HT1080 (cell line): ENCODE data around the gene C3orf18. TPM values are rescaled to one million over a fixed set of nuclear protein-coding genes. Genes with fewer than 3 reads are reported as not detected.
"Not testable (repeated sequence)": the region's sequence is repeated elsewhere in the genome, so short reads cannot be mapped to it uniquely, and the experiment has no call there.

ENCODE experiments used
- DNase-seq: peaks from one replicate; pipeline ENCODE4 v3.0.0-alpha.2; 2015; ENCODE audit warnings: low read depth
- total RNA-seq: library from RNA; depleted of rRNA; stranded (reverse); fragments of >200 nt; shearing (Covaris generic); gene quantifications from 2 replicates; pipeline ENCODE4 v1.2.3, GENCODE V29; 2014; rRNA removed

C3orf18 gene
- total RNA-seq, 1 experiment from 2014 or later: 2.5 TPM

- DNase-seq: no peak
Observed at GRCh38 chr3:50525191-50525910, 42.2 kb downstream of the C3orf18 start.

GRCh38 chr3:50524746-50525145, 42.8 kb downstream of the C3orf18 start:
- DNase-seq: no peak

GRCh38 chr3:50523279-50523811, 44.2 kb downstream of the C3orf18 start:
- DNase-seq: no peak

- no peak for DNase-seq
Observed at GRCh38 chr3:50521572-50521971, 46.0 kb downstream of the C3orf18 start.

- DNase-seq: no peak
Observed at GRCh38 chr3:50520849-50521248, 46.7 kb downstream of the C3orf18 start.

GRCh38 chr3:50519471-50520089, 48.0 kb downstream of the C3orf18 start:
- peak; percentile 46 for DNase-seq

- no peak for DNase-seq
Observed at GRCh38 chr3:50518436-50518835, 49.1 kb downstream of the C3orf18 start.

- no peak for DNase-seq
Observed at GRCh38 chr3:50517721-50518206, 49.8 kb downstream of the C3orf18 start.

- DNase-seq: no peak
Observed at GRCh38 chr3:50516440-50516871, 51.1 kb downstream of the C3orf18 start.

GRCh38 chr3:50515565-50516439, 51.7 kb downstream of the C3orf18 start:
- no peak for DNase-seq

GRCh38 chr3:50512908-50513307, 54.6 kb downstream of the C3orf18 start:
- DNase-seq: not testable (repeated sequence)

GRCh38 chr3:50512131-50512530, 55.4 kb downstream of the C3orf18 start:
- no peak for DNase-seq

GRCh38 chr3:50510325-50510724, 57.2 kb downstream of the C3orf18 start:
- DNase-seq: no peak

GRCh38 chr3:50509715-50510114, 57.8 kb downstream of the C3orf18 start:
- no peak for DNase-seq

- no peak for DNase-seq
Observed at GRCh38 chr3:50508821-50509220, 58.7 kb downstream of the C3orf18 start.

Other genes with a start within 250 kb of the C3orf18 start
- gene HYAL2, start 245.0 kb downstream of the C3orf18 start, total RNA-seq: 91.6 and 97.5 TPM in 2 replicates
- gene TUSC2, start 239.5 kb downstream of the C3orf18 start, total RNA-seq: 40.6 and 53.3 TPM in 2 replicates
- gene RASSF1, start 226.9 kb downstream of the C3orf18 start, total RNA-seq: 12.5 and 15.0 TPM in 2 replicates
- gene ZMYND10, start 222.0 kb downstream of the C3orf18 start, total RNA-seq: 1.4 and 2.8 TPM in 2 replicates
- 47.5 and 57.4 TPM in 2 replicates for gene NPRL2, start 217.0 kb downstream of the C3orf18 start, total RNA-seq
- gene CYB561D2, start 216.9 kb downstream of the C3orf18 start, total RNA-seq: 63.2 and 69.0 TPM in 2 replicates
- 75.7 and 90.1 TPM in 2 replicates for gene TMEM115, start 208.2 kb downstream of the C3orf18 start, total RNA-seq
- 0.56 TPM in 1 of 2 replicates, not detected in the other for gene CACNA2D2, start 64.1 kb downstream of the C3orf18 start, total RNA-seq
- gene HEMK1, start 1.8 kb upstream of the C3orf18 start, total RNA-seq: 14.0 and 14.9 TPM in 2 replicates
- 0.10 and 0.53 TPM in 2 replicates for gene CISH, start 44.0 kb upstream of the C3orf18 start, total RNA-seq
- 123 and 168 TPM in 2 replicates for gene MAPKAPK3, start 49.4 kb upstream of the C3orf18 start, total RNA-seq
- gene DOCK3, start 107.2 kb upstream of the C3orf18 start, total RNA-seq: 1.4 TPM in 2 replicates